Neural progenitor cell (in vitro differentiated cells): ENCODE data around the gene ABI3BP. TPM values are rescaled to one million over a fixed set of nuclear protein-coding genes. Genes with fewer than 3 reads are reported as not detected.

Source experiments
- DNase-seq: peaks from one replicate; pipeline ENCODE4 v3.0.0-alpha.2; 2016; ENCODE audit warnings: low spot score
- H2AFZ ChIP-seq: fragments of 200-600 bp; sonication (generic); replicated peaks from 2 replicates; pipeline ENCODE4 v1.6.1; 2016; ENCODE audit warnings: antibody characterized with exemption
- H3F3A ChIP-seq: fragments of 200-600 bp; sonication (generic); 2 replicates; pipeline ENCODE4 v1.6.1; 2016; ENCODE audit warnings: antibody characterized with exemption, low read depth
- H3K27ac ChIP-seq: fragments of 200-600 bp; sonication (generic); 2 replicates; pipeline ENCODE4 v1.5.1; 2016; ENCODE audit warnings: mild to moderate bottlenecking
- H3K27me3 ChIP-seq: fragments of 200-600 bp; sonication (generic); 2 replicates; pipeline ENCODE4 v1.6.1; 2016; ENCODE audit warnings: mild to moderate bottlenecking, moderate library complexity
- H3K36me3 ChIP-seq: fragments of 200-600 bp; sonication (generic); 2 replicates; pipeline ENCODE4 v1.5.1; 2016
- H3K4me1 ChIP-seq: fragments of 200-600 bp; sonication (generic); 2 replicates; pipeline ENCODE4 v1.6.1; 2016; ENCODE audit warnings: mixed run types
- H3K4me2 ChIP-seq: fragments of 200-600 bp; sonication (generic); 2 replicates; pipeline ENCODE4 v1.6.1; 2016
- H3K4me3 ChIP-seq: fragments of 200-600 bp; sonication (generic); 2 replicates; pipeline ENCODE4 v1.5.1; 2016
- H3K79me2 ChIP-seq: fragments of 200-600 bp; sonication (generic); 2 replicates; pipeline ENCODE4 v1.6.1; 2016; ENCODE audit warnings: low read depth
- H3K9ac ChIP-seq: fragments of 200-600 bp; sonication (generic); 2 replicates; pipeline ENCODE4 v1.6.1; 2016
- H3K9me3 ChIP-seq: fragments of 200-600 bp; sonication (generic); 2 replicates; pipeline ENCODE4 v1.5.1; 2016; ENCODE audit warnings: low read depth
- H4K20me1 ChIP-seq: fragments of 200-600 bp; sonication (generic); 2 replicates; pipeline ENCODE4 v1.6.1; 2016; ENCODE audit warnings: low read depth
- H3K27ac Mint-ChIP-seq: 3 replicates; pipeline ENCODE4 v1.8.0; 2021; ENCODE audit warnings: mixed read lengths
- H3K27me3 Mint-ChIP-seq: 2 replicates; pipeline ENCODE4 v1.8.0; 2022; ENCODE audit warnings: low read depth, mild to moderate bottlenecking, inconsistent platforms, moderate library complexity, mixed read lengths; ENCODE audit not compliant: insufficient read depth
- H3K36me3 Mint-ChIP-seq: 3 replicates; pipeline ENCODE4 v1.8.0; 2021; ENCODE audit warnings: mixed read lengths
- H3K4me1 Mint-ChIP-seq: 3 replicates; pipeline ENCODE4 v1.8.0; 2021; ENCODE audit warnings: mixed read lengths
- H3K4me3 Mint-ChIP-seq: 3 replicates; pipeline ENCODE4 v1.8.0; 2021; ENCODE audit warnings: mild to moderate bottlenecking, moderate library complexity, mixed read lengths
- H3K9me3 Mint-ChIP-seq: 3 replicates; pipeline ENCODE4 v1.8.0; 2020; ENCODE audit warnings: mixed read lengths
- CTCF ChIP-seq: fragments of 200-600 bp; sonication (generic); IDR thresholded peaks from 2 replicates; pipeline ENCODE4 v1.5.1; 2017; ENCODE audit warnings: antibody characterized with exemption, mild to moderate bottlenecking
- EZH2 ChIP-seq: fragments of 200-600 bp; sonication (generic); IDR thresholded peaks from 2 replicates; pipeline ENCODE4 v1.6.1; 2017; ENCODE audit warnings: antibody characterized with exemption, mild to moderate bottlenecking, moderate library complexity
- EZH2phosphoT487 ChIP-seq: fragments of 200-600 bp; sonication (generic); IDR thresholded peaks from 2 replicates; pipeline ENCODE4 v1.6.1; 2017; ENCODE audit warnings: antibody characterized with exemption
- total RNA-seq: library from RNA; depleted of rRNA; stranded (reverse); fragments of >200 nt; gene quantifications from 2 replicates; pipeline ENCODE4 v1.2.3, GENCODE V29; 2015; ENCODE audit warnings: low replicate concordance

ABI3BP gene
- total RNA-seq, 1 donor from 2014 or later: not detected

- Mint-ChIP-seq H3K27me3 (no peaks in the 10 kb centered on the region), H3K9me3 (peaks cover 13% of the 10 kb centered on the region), H3K4me3 (no peak overlapping the region), H3K36me3 (peaks cover 59% of the 10 kb centered on the region), H3K4me1 (peaks cover 18% of the 10 kb centered on the region), H3K27ac (no peak overlapping the region)
- Histone ChIP-seq H3K36me3 (no peaks in the 10 kb centered on the region), H3K27me3 (no peaks in the 10 kb centered on the region), H3K4me1 (peaks cover 34% of the 10 kb centered on the region), H3K9me3 (no peaks in the 10 kb centered on the region), H3K79me2 (peaks cover 100% of the 10 kb centered on the region), H3K27ac (no peak overlapping the region), H3K9ac (no peak overlapping the region), H4K20me1 (peaks cover 25% of the 10 kb centered on the region), H2AFZ (no peak overlapping the region), H3K4me3 (no peak overlapping the region), H3F3A (peaks cover 26% of the 10 kb centered on the region), H3K4me2 (no peak overlapping the region)
- no peak for DNase-seq
- TF ChIP-seq CTCF (no peak), EZH2 (no peak), EZH2phosphoT487 (no peak)
These were observed 278.0 kb downstream of the ABI3BP start for GRCh38 chr3:100715176-100715575.

DNA sequence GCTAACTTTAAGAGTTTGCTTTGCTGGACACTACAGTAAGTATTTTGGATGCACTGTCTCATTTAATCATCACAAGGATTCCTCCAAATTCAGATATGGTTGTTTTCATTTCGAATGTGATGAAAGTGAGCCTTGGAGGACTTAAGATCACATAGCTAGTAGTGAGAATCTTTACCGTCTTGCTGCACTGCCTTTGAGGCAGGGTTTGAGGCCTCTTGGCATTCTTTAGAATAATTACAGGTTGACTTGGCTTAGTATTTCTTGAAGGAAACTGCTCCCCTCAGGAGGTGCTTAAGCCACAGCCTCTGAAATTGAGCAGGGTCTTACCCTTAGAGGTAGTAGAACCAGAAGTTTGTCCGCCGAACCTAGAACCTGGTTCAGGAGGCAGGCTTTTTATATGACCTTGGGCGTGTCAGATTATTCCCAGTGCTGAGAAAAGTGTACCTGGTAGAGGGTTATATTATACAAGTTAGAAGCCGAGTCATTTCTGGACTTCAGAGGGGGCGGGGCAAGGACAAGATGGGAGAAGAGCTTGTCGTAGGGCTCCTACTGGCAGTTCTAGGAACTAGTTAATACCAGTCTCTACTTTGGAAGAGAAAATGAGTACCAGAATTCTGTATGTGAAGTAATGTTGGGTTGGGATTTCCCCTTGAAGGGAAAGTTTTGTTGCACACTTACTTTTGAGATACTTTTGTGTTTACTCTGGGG lies 282.8 kb downstream of the ABI3BP start:
- Histone ChIP-seq H3K27ac (peak overlapping the region; percentile 96), H3K9me3 (no peaks in the 10 kb centered on the region), H3K9ac (peak overlapping the region; percentile 87), H3K4me3 (peak overlapping the region; percentile 93), H3K4me1 (peaks cover 12% of the 10 kb centered on the region), H4K20me1 (peaks cover 20% of the 10 kb centered on the region), H3F3A (peaks cover 18% of the 10 kb centered on the region), H3K27me3 (peaks cover 28% of the 10 kb centered on the region), H3K36me3 (no peaks in the 10 kb centered on the region), H3K4me2 (peak overlapping the region; percentile 98), H2AFZ (peak overlapping the region; percentile 4), H3K79me2 (peaks cover 55% of the 10 kb centered on the region)
- peak overlapping the region; percentile 81 for H3K27ac Mint-ChIP-seq
- peaks cover 31% of the 10 kb centered on the region for H3K36me3 Mint-ChIP-seq
- peaks cover 13% of the 10 kb centered on the region for H3K4me1 Mint-ChIP-seq
- peaks cover 7% of the 10 kb centered on the region for H3K9me3 Mint-ChIP-seq
- TF ChIP-seq EZH2: no peak
- TF ChIP-seq CTCF: peak; percentile 32
- TF ChIP-seq EZH2phosphoT487: no peak
- H3K27me3 Mint-ChIP-seq: no peaks in the 10 kb centered on the region
- H3K4me3 Mint-ChIP-seq: peak overlapping the region; percentile 88
- DNase-seq: peak; percentile 47

- peaks cover 12% of the 10 kb centered on the region for H3K4me1 ChIP-seq
- peaks cover 34% of the 10 kb centered on the region for H3K27me3 ChIP-seq
- H3K9ac ChIP-seq: peak overlapping the region; percentile 87
- Mint-ChIP-seq H3K9me3 (peaks cover 7% of the 10 kb centered on the region), H3K4me3 (peak overlapping the region; percentile 88), H3K4me1 (peaks cover 13% of the 10 kb centered on the region), H3K27me3 (no peaks in the 10 kb centered on the region), H3K27ac (peak overlapping the region; percentile 81), H3K36me3 (peaks cover 25% of the 10 kb centered on the region)
- no peaks in the 10 kb centered on the region for H3K9me3 ChIP-seq
- no peaks in the 10 kb centered on the region for H3K36me3 ChIP-seq
- peak overlapping the region; percentile 96 for H3K27ac ChIP-seq
- H3F3A ChIP-seq: peaks cover 18% of the 10 kb centered on the region
- DNase-seq: peak; percentile 92
- H4K20me1 ChIP-seq: peaks cover 20% of the 10 kb centered on the region
- peaks cover 50% of the 10 kb centered on the region for H3K79me2 ChIP-seq
- H3K4me2 ChIP-seq: peak overlapping the region; percentile 98
- TF ChIP-seq EZH2phosphoT487: no peak
- TF ChIP-seq CTCF: peak; percentile 20
- no peak for TF ChIP-seq EZH2
- peak overlapping the region; percentile 4 for H2AFZ ChIP-seq
- peak overlapping the region; percentile 93 for H3K4me3 ChIP-seq
These were observed 283.4 kb downstream of the ABI3BP start for GRCh38 chr3:100709842-100710260.
